Activated T-cell treated with anti-CD3 and anti-CD28 coated beads, Interleukin-2, amount 50 U/mL, for 72 hours (primary cell): ENCODE results near the gene IFT88. TPM values are rescaled to one million over a fixed set of nuclear protein-coding genes. Genes with fewer than 3 reads are reported as not detected.

Experiments
- ATAC-seq, 2 donors: fragments of 150-1000 bp; cut with Tn5 transposase; replicated peaks in 1 of 2; 2 replicates each; pipeline ENCODE4 v1.10.0; 2021; ENCODE audit warnings: moderate library complexity in 2 of 2, mild to moderate bottlenecking in 1 of 2
- DNase-seq, 2 donors: peaks; one replicate each; pipeline ENCODE4 v3.0.0; 2021 to 2022; ENCODE audit warnings: mixed read lengths in 1 of 2
- H3K27ac Mint-ChIP-seq: one replicate; pipeline ENCODE4 v1.8.0; 2022; ENCODE audit warnings: mild to moderate bottlenecking, moderate library complexity, mixed read lengths
- H3K27me3 Mint-ChIP-seq: one replicate; pipeline ENCODE4 v1.8.0; 2022; ENCODE audit warnings: low read depth, mixed read lengths
- H3K36me3 Mint-ChIP-seq, 2 donors: one replicate each; pipeline ENCODE4 v1.8.0; 2022; ENCODE audit warnings: mixed read lengths in 2 of 2, mild to moderate bottlenecking in 1 of 2; ENCODE audit not compliant: insufficient read depth in 2 of 2
- H3K4me1 Mint-ChIP-seq: one replicate; pipeline ENCODE4 v1.8.0; 2022; ENCODE audit warnings: low read depth, mixed read lengths
- H3K4me3 Mint-ChIP-seq, 2 donors: one replicate each; pipeline ENCODE4 v1.8.0; 2022; ENCODE audit warnings: mild to moderate bottlenecking in 2 of 2, mixed read lengths in 2 of 2, moderate library complexity in 2 of 2
- H3K9me3 Mint-ChIP-seq, 2 donors: one replicate each; pipeline ENCODE4 v1.8.0; 2022; ENCODE audit warnings: mixed read lengths in 2 of 2
- total RNA-seq, 2 donors: library from RNA; stranded (reverse); gene quantifications; one replicate each; pipeline ENCODE4 v1.2.3, GENCODE V29; 2022

IFT88 gene
- total RNA-seq, 2 donors from 2014 or later: 5.0 to 5.5 TPM

DNA sequence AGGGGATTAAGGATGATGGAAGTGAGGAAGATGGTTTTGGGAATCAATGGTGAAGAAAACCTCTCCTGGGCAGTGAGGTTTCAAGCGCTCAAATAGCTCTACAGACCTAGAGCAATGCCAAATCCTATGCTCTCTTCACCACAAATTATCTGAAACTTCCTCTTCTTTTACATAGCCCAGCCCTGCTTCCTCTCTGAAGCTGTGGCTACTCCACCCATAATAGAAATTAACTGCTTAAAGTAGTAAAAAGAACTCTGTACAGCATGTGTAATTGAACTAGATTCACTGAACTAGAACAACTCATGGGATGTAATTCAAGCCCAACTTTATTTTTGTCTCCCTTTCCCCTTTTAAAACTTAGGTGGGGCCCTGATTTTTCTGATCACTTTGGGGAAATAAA is 20.4 kb upstream of the IFT88 start:
- DNase-seq (no peak), ATAC-seq (no peak)
- Mint-ChIP-seq H3K36me3 (no peaks in the 10 kb centered on the region), H3K4me1 (no peaks in the 10 kb centered on the region), H3K27me3 (no peaks in the 10 kb centered on the region), H3K27ac (no peak overlapping the region), H3K4me3 (no peak overlapping the region), H3K9me3 (no peaks in the 10 kb centered on the region)

DNA sequence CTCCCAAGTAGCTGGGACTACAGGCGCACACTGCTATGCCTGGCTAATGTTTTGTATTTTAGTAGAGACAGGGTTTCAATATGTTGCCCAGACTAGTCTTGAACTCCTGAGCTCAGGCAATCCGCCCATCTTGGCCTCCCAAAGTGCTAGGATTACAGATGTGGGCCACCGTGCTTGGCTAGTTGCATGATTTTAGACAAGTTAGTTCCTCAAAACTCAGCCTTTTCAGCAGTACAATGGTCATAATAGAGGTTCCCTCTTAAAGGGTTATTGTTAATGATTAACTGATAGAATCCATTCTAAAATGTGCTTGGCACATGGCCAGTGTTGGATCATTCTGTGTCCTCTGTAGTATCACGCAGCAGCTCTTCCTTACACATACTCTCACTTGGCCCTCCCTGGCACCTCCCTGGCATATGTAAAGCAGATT is 19.5 kb upstream of the IFT88 start:
- H3K4me1 Mint-ChIP-seq: no peaks in the 10 kb centered on the region
- no peaks in the 10 kb centered on the region for H3K36me3 Mint-ChIP-seq
- no peak overlapping the region for H3K4me3 Mint-ChIP-seq
- H3K27ac Mint-ChIP-seq: no peak overlapping the region
- ATAC-seq: no peak
- H3K27me3 Mint-ChIP-seq: no peaks in the 10 kb centered on the region
- DNase-seq: no peak
- H3K9me3 Mint-ChIP-seq: no peaks in the 10 kb centered on the region

DNA sequence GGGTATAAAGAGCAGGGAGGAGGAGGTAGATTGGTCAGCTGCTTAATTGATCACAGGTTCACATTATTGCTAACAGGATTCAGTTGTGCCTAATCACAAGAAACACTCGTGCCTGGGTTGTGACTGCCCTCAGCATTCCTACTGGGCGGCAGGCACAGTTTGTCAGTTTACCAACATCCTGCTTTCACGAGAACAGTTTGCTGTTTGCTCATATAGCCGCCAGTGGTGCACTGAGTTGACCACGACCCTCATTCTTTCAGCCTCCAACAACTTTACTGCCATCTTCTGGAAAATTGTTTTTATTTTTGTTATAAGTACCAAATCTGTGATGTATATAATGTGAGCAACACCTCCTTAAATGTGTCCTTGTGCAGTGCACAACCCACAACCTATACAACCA is 16.2 kb upstream of the IFT88 start:
- H3K9me3 Mint-ChIP-seq: no peaks in the 10 kb centered on the region
- ATAC-seq (no peak), DNase-seq (no peak)
- no peaks in the 10 kb centered on the region for H3K27me3 Mint-ChIP-seq
- H3K36me3 Mint-ChIP-seq: no peaks in the 10 kb centered on the region
- H3K4me1 Mint-ChIP-seq: no peaks in the 10 kb centered on the region
- no peak overlapping the region for H3K27ac Mint-ChIP-seq
- no peak overlapping the region for H3K4me3 Mint-ChIP-seq

DNA sequence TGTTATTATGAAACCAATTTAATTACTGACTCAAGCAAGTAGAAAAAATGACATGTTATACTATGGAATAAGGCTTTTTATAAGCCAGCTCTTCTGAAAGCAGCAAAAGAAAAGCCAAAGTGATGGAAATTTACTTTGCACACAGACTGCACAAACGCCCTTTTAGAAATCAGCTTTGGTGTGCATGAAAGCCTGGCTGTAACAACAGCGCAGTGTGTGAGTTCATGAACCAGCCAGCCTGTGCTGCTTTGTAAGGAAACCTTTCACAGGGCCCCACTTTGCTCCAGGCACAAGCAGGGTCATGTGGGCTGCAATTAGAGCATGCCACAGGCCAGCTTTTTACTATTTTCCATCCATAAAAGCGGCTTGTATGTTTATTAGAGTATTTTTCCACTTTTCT is 13.6 kb upstream of the IFT88 start:
- Mint-ChIP-seq H3K36me3 (no peaks in the 10 kb centered on the region), H3K27ac (no peak overlapping the region), H3K4me1 (no peaks in the 10 kb centered on the region), H3K27me3 (no peaks in the 10 kb centered on the region), H3K9me3 (no peaks in the 10 kb centered on the region), H3K4me3 (no peak overlapping the region)
- DNase-seq: no peak
- ATAC-seq: no peak

DNA sequence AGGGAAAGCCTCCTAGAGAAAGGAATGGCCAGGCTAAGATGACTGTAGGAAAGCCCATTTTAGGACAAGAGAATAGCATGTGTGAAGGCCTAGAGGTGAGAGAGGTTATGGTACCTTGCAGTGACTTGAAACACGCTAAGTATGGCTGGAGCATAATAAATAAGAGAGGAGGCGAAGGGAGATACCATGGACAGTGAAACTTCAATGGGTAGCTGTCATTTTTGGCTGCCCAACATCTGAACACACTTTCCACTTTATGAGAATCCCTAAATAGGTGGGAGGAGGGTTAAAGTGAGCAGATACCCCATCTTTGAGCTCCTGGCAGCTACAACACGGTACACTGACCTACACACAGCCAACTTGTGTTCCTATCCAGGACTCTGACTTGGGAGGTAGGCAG is 8.0 kb upstream of the IFT88 start:
- no peaks in the 10 kb centered on the region for H3K36me3 Mint-ChIP-seq

DNA sequence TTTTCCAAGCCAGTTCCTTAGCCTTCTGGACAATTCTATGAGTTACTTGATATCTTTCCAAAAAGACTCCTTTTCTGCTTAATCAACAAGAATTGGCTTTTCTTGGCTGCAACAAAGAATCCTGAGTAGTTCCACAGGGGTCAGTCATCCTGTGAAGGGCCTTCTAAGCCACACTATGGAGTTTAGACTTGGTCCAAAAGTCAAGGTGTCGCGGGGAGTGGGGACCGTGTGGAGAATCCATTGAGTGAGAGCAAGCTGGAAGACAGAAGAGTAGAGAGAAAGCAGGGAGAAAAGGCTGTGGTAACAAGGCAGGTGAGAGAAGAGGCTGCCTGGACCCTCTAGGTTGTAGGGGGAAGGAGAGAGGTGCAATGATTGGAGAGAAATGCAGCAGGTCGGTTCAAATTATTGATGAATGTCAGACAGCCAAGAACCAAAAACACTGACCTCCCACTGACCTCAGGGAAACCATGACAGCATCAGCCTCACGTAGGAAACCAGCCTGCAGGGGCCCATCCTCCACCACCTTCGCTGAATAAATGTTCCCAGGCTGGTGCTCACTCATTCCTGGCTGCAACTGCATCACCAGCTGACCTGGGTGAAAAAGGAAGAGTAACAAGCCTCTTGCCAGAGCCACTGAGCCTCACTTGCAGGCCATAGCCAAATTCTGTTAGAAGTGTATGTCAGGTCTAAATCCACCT is 7.1 kb upstream of the IFT88 start:
- no peaks in the 10 kb centered on the region for H3K27me3 Mint-ChIP-seq
- peaks cover 4% of the 10 kb centered on the region for H3K4me1 Mint-ChIP-seq
- H3K9me3 Mint-ChIP-seq: peaks cover 4 to 5% of the 10 kb centered on the region in 2 donors
- H3K27ac Mint-ChIP-seq: no peak overlapping the region
- H3K4me3 Mint-ChIP-seq: no peak overlapping the region
- DNase-seq (peak in 1 of 2 donors; percentile 13), ATAC-seq (peak in 1 of 2 donors; percentile 55)
- peaks cover 3 to 5% of the 10 kb centered on the region in 2 donors for H3K36me3 Mint-ChIP-seq

More for the DNA sequence above, 8.0 kb upstream of the IFT88 start:
- Mint-ChIP-seq H3K4me1 (no peaks in the 10 kb centered on the region), H3K27ac (no peak overlapping the region), H3K4me3 (no peak overlapping the region), H3K9me3 (no peaks in the 10 kb centered on the region), H3K27me3 (no peaks in the 10 kb centered on the region)
- ATAC-seq (no peak), DNase-seq (no peak)

DNA sequence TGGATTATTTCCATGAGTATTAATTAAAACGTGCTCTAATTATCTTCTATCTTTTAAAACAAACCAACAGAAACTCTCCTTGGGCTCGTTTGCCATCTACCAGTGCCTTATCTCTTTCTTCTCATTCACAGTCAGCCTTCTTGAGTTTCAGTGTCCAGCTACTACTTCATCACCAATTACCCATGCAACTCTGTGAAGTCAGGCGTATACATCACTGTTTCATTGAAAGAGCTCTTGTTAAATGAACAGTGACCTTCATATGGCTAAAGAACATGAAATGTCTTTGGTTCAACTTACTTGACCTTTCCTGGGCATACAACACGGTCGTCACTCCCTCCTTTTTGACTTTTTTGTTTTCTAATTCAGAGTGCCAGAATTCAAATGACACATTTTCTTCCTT is 5.2 kb upstream of the IFT88 start:
- H3K4me1 Mint-ChIP-seq: peaks cover 16% of the 10 kb centered on the region
- ATAC-seq: no peak
- no peak overlapping the region for H3K4me3 Mint-ChIP-seq
- H3K36me3 Mint-ChIP-seq: peaks cover 7 to 13% of the 10 kb centered on the region in 2 donors
- H3K9me3 Mint-ChIP-seq: peaks cover 7 to 10% of the 10 kb centered on the region in 2 donors
- no peak overlapping the region for H3K27ac Mint-ChIP-seq
- DNase-seq: no peak
- H3K27me3 Mint-ChIP-seq: no peaks in the 10 kb centered on the region

DNA sequence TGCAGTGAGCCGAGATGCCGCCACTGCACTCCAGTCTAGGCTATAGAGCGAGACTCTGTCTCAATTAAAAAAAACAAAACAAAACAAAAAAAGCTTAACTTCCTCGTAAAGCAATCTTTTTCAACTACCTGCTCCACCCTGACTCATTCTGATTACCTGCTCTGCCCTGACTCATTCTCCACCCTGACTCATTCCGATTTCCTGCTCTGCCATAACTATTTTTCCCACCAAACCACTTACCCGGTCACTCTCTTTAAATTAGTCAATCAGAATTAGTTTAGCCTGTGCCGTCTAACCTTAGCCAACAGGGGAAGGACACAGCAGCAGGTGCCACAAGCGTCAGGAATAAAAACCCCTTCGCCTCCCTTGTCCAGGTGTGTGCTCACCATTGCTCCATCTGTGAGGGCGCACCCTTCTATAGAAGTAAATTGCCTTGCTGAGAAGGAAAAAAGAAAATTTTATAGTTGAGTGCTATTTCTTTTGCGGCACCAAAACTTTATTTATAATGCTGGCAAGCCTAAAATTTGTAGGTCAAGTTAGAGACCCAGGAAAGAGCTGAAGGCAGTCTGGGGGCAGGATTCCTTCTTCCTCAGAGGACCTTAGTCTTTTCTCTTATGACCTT is 1.7 kb upstream of the IFT88 start:
- Mint-ChIP-seq H3K27me3 (no peaks in the 10 kb centered on the region), H3K9me3 (peaks cover 7 to 10% of the 10 kb centered on the region in 2 donors), H3K4me3 (peak overlapping the region; percentile 31 to 92), H3K36me3 (peaks cover 8 to 13% of the 10 kb centered on the region in 2 donors), H3K27ac (peak overlapping the region; percentile 32), H3K4me1 (peaks cover 27% of the 10 kb centered on the region)
- ATAC-seq: no peak
- DNase-seq: peak; percentile 12 to 16

DNA sequence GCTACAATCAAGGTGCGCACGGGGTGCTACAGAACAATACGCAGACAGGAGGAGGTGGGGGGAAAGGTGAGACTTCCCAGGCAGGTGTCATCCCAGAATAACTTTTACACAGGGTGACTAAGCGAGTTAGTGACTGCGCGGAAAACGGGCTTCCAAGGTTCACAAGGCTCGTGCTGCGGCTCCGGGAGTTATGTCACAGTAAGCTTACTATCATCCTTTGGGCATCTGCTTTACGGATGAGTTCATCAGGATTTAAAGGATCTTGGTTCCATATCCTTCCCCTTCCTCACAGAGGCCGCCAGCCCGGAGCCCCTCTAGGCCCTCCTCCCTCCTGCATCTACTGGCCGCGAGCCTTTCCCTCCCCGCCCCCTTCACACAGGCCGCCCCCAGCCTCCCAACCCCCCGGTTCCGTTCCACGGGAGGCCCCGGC is 474 bp upstream of the IFT88 start:
- peaks cover 27% of the 10 kb centered on the region for H3K4me1 Mint-ChIP-seq
- peak overlapping the region; percentile 92 to 98 for H3K4me3 Mint-ChIP-seq
- ATAC-seq: no peak
- DNase-seq: no peak
- peaks cover 8 to 13% of the 10 kb centered on the region in 2 donors for H3K36me3 Mint-ChIP-seq
- H3K27me3 Mint-ChIP-seq: no peaks in the 10 kb centered on the region
- H3K9me3 Mint-ChIP-seq: peaks cover 7 to 10% of the 10 kb centered on the region in 2 donors
- H3K27ac Mint-ChIP-seq: peak overlapping the region; percentile 94

DNA sequence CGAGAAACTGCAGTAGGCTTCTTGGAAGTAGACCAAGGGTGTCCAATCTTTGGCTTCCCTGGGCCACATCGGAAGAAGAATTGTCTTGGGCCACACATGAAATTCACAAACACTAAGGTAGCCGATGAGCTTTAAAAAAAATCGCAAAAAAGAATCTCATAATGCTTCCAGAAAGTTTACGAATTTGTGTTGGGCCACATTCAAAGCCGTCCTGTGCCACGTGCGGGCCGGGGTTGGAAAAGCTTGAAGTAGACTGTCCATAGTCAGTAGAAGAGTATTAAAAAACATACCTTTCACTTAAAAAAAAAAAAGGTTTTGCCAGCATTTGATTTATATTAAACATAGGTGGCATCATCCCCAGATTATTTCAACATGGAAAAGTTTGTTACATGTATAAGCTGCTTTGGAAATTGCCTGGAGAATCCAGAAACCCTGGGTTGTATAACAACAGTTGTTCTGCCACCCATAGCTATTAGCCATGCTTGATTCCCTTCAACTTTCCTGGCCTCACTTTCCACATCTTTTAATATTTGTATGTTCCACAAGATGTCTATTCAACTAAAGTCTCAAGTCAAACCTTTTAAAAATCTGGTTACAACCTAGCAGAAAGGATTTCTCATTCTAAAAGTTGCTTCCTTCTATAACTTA is 1.0 kb downstream of the IFT88 start:
- Mint-ChIP-seq H3K27ac (peak overlapping the region; percentile 97), H3K9me3 (peaks cover 7 to 10% of the 10 kb centered on the region in 2 donors), H3K4me3 (peak overlapping the region; percentile 92 to 98), H3K36me3 (peaks cover 8 to 13% of the 10 kb centered on the region in 2 donors), H3K4me1 (peaks cover 27% of the 10 kb centered on the region), H3K27me3 (no peaks in the 10 kb centered on the region)
- no peak for ATAC-seq
- no peak for DNase-seq

DNA sequence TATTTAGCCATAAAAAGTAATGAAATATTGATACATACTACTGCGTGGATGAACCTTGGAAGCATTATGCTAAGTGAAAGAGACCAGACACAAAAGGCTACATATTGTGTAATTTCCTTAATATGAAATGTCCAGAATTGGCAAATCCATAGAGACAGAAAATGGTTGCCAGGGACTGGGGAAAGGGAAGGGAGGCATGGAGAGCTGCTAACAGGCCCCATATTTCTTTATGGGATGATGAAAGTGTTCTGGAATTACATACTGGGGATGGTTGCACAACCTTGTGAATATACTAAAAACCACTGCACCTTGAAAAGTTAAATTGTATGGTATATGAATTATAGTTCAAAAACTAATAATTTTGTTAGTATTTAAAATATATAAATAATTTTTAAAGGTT is 3.6 kb downstream of the IFT88 start:
- H3K27ac Mint-ChIP-seq: no peak overlapping the region
- DNase-seq (no peak), ATAC-seq (no peak)
- H3K4me3 Mint-ChIP-seq: no peak overlapping the region
- no peaks in the 10 kb centered on the region for H3K27me3 Mint-ChIP-seq
- H3K9me3 Mint-ChIP-seq: peaks cover 0 to 2% of the 10 kb centered on the region in 2 donors
- peaks cover 17% of the 10 kb centered on the region for H3K4me1 Mint-ChIP-seq
- peaks cover 3% of the 10 kb centered on the region in 2 donors for H3K36me3 Mint-ChIP-seq

DNA sequence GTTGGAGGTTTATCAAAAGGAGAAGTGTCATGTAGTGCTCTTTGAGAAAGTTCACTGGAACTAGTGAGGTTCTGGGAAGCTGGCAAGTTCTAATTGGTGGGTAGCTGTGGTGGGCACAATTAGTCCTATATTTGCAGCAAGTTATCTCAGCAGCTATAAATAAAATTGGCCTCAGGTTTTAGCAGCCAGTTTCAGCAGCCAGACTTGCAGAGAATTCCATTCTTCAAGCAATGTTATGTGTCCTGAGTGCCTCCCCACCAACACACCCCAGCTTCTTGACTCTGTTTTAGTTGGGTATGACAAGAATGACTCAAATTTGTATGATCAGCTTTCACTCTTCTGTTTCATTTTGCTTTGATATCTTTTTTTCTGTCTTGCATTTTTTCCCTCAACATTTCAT is 4.7 kb downstream of the IFT88 start:
- Mint-ChIP-seq H3K27me3 (no peaks in the 10 kb centered on the region), H3K27ac (peak overlapping the region; percentile 41), H3K4me3 (no peak overlapping the region), H3K9me3 (peaks cover 0 to 2% of the 10 kb centered on the region in 2 donors), H3K4me1 (peaks cover 11% of the 10 kb centered on the region), H3K36me3 (peaks cover 2 to 5% of the 10 kb centered on the region in 2 donors)
- ATAC-seq (no peak), DNase-seq (no peak)

DNA sequence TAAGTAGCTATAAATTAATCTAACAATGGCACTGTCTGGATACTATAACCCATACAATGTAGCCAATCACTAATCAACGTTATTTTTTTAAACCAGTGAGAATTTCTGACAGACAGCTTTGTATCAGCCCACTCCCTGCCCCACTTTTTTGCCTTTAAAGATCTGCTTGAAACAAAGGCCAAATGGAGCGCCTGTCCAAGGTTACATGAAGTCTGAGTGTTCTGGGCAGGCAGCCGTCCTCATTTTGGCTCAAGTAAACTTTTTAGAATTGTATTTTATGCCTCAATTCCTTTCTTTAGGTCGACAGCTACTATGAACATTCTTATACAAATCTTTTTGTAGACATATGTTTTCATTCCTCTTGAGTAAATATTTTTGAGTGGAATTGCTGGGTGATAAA is 6.2 kb downstream of the IFT88 start:
- peaks cover 0 to 4% of the 10 kb centered on the region in 2 donors for H3K9me3 Mint-ChIP-seq
- no peak overlapping the region for H3K27ac Mint-ChIP-seq
- peaks cover 2% of the 10 kb centered on the region for H3K4me1 Mint-ChIP-seq
- H3K36me3 Mint-ChIP-seq: peaks cover 3 to 11% of the 10 kb centered on the region in 2 donors
- no peak overlapping the region for H3K4me3 Mint-ChIP-seq
- ATAC-seq (no peak), DNase-seq (no peak)
- H3K27me3 Mint-ChIP-seq: no peaks in the 10 kb centered on the region
